Tibial artery (tissue), 4 donors: ENCODE measurements around the gene VSIG10.
"Not testable (repeated sequence)": the region's sequence is repeated elsewhere in the genome, so short reads cannot be mapped to it uniquely, and the experiment has no call there.

Experiments used
- DNase-seq, 2 donors: peaks; one replicate each; pipeline ENCODE4 v3.0.0-alpha.2; 2019
- H3K27ac ChIP-seq, 2 donors: fragments of 200-600 bp; sonication (generic) in 1 of 2; 1 replicate in 1 of 2; 2 replicates in 1 of 2; pipeline ENCODE4 v1.5.1; 2018 to 2019; ENCODE audit warnings: mild to moderate bottlenecking in 1 of 2
- H3K27me3 ChIP-seq, 2 donors: fragments of 200-600 bp; sonication (generic) in 1 of 2; one replicate each; pipeline versions ENCODE4 v1.5.1 to v1.6.0; 2016 to 2019
- H3K36me3 ChIP-seq, 3 donors: fragments of 200-600 bp; sonication (generic) in 2 of 3; one replicate each; pipeline ENCODE4 v1.5.1; 2016 to 2019; ENCODE audit warnings: mild to moderate bottlenecking in 2 of 3
- H3K4me1 ChIP-seq, 4 donors: fragments of 200-600 bp; sonication (generic) in 2 of 4; 1 replicate in 3 of 4; 2 replicates in 1 of 4; pipeline ENCODE4 v1.5.1; 2016 to 2019
- H3K4me3 ChIP-seq, 2 donors: fragments of 200-600 bp; sonication (generic) in 1 of 2; 1 replicate in 1 of 2; 2 replicates in 1 of 2; pipeline ENCODE4 v1.5.1; 2018 to 2019; ENCODE audit warnings: mild to moderate bottlenecking in 2 of 2
- H3K9me3 ChIP-seq, 3 donors: fragments of 200-600 bp; sonication (generic) in 1 of 3; one replicate each; pipeline ENCODE4 v1.5.1; 2016 to 2019
- intact Hi-C: fragments of 100-400 bp; cut with DNase I; formaldehyde crosslinking; loops from one replicate; pipeline ENCODE4 v1.15.0; 2023; ENCODE audit warnings: low total_unique reads
- TF ChIP-seq, protein P1 (sequence below), 2 experiments: fragments of 200-600 bp in 1 of 2; fragments of 450-650 bp in 1 of 2; IDR thresholded peaks; one replicate each; pipeline ENCODE4 v1.5.1; 2017 to 2019; ENCODE audit warnings: antibody characterized with exemption in 2 of 2, mild to moderate bottlenecking in 1 of 2, moderate library complexity in 1 of 2

The VSIG10 gene

DNA sequence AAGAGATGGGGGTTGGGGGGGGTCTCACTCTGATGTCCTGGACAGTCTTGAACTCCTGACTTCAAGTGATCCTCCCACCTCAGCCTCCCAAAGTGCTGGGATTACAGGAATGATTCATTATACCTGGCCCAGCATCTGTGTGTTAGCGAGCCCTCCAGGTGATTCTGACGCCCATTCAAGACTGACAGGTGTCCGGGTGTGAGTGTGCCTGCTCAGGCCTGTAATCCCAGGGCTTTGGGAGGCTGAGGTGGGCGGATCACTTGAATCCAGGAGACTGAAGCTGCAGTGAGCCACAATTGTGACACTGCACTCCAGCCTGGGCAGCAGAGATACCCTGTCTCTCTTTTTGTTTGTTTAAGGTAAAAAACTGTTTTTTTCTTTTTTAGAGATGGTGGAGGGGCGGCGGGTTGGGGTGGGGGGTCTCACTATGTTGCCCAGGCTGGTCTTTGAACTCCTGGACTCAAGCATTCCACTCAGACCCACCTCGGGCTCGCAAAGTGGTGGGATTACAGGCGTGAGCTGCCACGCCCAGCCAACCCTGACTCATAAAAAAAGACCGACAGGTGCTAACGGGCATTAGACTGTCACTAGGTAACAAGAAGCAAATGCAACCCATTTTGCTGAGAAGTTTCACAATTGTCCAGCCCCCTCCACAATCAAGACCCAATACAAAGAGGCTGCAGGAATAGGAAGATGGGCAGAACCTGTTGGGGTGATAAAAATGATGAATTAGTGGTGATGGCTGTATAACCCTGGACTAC, 4.7 kb downstream of the VSIG10 start:
- no peaks in the 10 kb centered on the region for H3K9me3 ChIP-seq
- H3K27me3 ChIP-seq = no peaks in the 10 kb centered on the region
- no peak for DNase-seq
- no peaks in the 10 kb centered on the region for H3K36me3 ChIP-seq
- no peak overlapping the region for H3K4me3 ChIP-seq
- TF ChIP-seq, protein P1, sequence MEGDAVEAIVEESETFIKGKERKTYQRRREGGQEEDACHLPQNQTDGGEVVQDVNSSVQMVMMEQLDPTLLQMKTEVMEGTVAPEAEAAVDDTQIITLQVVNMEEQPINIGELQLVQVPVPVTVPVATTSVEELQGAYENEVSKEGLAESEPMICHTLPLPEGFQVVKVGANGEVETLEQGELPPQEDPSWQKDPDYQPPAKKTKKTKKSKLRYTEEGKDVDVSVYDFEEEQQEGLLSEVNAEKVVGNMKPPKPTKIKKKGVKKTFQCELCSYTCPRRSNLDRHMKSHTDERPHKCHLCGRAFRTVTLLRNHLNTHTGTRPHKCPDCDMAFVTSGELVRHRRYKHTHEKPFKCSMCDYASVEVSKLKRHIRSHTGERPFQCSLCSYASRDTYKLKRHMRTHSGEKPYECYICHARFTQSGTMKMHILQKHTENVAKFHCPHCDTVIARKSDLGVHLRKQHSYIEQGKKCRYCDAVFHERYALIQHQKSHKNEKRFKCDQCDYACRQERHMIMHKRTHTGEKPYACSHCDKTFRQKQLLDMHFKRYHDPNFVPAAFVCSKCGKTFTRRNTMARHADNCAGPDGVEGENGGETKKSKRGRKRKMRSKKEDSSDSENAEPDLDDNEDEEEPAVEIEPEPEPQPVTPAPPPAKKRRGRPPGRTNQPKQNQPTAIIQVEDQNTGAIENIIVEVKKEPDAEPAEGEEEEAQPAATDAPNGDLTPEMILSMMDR (IDR thresholded peaks at IDR 0.05) = no peak
- H3K27ac ChIP-seq = no peak overlapping the region
- H3K4me1 ChIP-seq = peaks cover 0 to 4% (median 0%) of the 10 kb centered on the region in 4 donors
- intact Hi-C loops = no loop called here

DNA sequence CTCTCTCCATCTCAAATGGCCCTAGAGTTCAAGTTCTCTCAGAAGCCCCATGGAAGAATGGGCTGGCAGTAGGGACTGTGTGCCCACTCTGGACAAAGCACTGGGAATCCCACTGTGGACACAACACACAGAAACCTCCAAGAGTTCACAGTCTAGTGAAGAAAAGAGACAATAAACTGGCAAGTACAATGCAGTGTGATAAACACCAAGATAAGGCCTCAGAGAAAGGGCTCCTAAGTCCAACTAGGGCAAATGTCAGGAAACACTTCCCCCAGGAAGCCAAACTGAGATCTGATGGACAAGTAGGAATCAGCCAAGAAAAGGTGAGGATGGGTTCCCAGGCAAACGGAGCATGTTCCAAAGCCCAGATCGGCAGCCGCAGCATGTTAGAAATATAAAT, 5.4 kb downstream of the VSIG10 start:
- Histone ChIP-seq H3K36me3 (no peaks in the 10 kb centered on the region), H3K27me3 (no peaks in the 10 kb centered on the region), H3K4me3 (no peak overlapping the region), H3K4me1 (peaks cover 0 to 4% (median 0%) of the 10 kb centered on the region in 4 donors), H3K27ac (no peak overlapping the region), H3K9me3 (no peaks in the 10 kb centered on the region)
- TF ChIP-seq, protein P1 (IDR thresholded peaks at IDR 0.05) = no peak
- intact Hi-C loops = no loop called here
- DNase-seq = no peak

DNA sequence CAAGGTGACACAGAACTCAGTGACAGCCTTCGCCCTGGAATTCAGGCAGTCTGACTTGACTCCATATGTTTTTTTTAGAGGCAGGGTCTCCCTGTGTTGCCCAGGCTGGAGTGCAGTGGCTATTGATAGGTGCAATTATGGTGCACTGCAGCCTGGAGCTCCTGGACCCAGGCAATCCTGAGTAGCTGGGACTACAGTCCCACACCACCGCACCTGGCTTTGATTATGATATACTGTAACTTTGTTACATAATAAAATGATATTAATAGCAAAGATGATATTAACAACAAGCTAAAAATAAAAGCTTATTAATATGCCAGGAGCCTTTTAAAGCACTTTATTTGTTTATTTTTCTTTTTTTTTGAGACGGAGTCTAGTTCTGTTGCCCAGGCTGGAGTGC, 9.8 kb downstream of the VSIG10 start:
- no peaks in the 10 kb centered on the region for H3K4me1 ChIP-seq
- TF ChIP-seq, protein P1 (IDR thresholded peaks at IDR 0.05) = no peak
- no peaks in the 10 kb centered on the region for H3K9me3 ChIP-seq
- no peaks in the 10 kb centered on the region for H3K27me3 ChIP-seq
- H3K36me3 ChIP-seq = peaks cover 0 to 16% (median 0%) of the 10 kb centered on the region in 3 donors
- intact Hi-C loops = no loop called here
- no peak overlapping the region for H3K4me3 ChIP-seq
- no peak for DNase-seq
- no peak overlapping the region for H3K27ac ChIP-seq

DNA sequence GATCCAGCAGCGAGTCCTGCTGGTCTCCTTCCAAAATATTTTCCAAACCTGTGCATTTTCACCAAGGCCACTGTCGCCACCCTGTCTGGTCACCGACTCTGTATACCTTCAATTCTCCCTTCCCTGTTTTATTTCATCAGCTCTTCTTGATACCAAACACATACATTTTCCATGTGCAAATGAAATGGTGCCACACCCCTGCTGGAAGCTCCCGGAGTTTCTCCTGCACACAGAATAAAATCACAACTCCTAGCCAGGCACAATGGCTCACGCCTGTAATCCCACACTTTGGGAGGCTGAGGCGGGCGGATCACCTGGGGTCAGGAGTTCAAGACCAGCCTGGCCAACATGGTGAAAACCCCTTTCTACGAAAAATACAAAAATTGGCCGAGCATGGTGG, 14.0 kb downstream of the VSIG10 start:
- TF ChIP-seq, protein P1 (IDR thresholded peaks at IDR 0.05) = no peak
- no peaks in the 10 kb centered on the region for H3K9me3 ChIP-seq
- no peak overlapping the region for H3K4me3 ChIP-seq
- intact Hi-C loops = no loop called here
- H3K27ac ChIP-seq = no peak overlapping the region
- H3K4me1 ChIP-seq = no peaks in the 10 kb centered on the region
- H3K27me3 ChIP-seq = no peaks in the 10 kb centered on the region
- no peak for DNase-seq
- peaks cover 0 to 16% (median 0%) of the 10 kb centered on the region in 3 donors for H3K36me3 ChIP-seq

DNA sequence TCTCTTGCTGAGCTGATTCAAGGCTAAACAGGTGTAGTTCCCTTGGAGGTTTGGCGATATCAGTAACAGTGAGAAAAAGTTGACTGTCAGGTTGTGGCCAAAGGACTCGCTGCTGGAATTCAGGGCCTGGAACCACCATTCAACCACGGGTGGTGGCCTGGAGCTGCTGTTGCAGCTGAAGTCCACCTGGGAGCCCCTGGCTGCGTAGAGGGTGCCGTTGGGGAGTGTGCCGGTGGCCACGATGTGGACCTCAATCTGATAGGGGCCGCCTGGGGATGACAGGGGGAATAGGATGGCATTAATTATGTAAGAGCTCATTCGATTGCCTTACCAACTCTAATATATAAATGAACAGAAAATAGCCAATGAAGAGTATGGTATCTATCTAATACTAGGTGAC, 21.6 kb downstream of the VSIG10 start:
- intact Hi-C loops = no loop called here
- Histone ChIP-seq H3K4me1 (no peaks in the 10 kb centered on the region), H3K4me3 (no peak overlapping the region), H3K27me3 (no peaks in the 10 kb centered on the region), H3K36me3 (peaks cover 0 to 45% (median 25%) of the 10 kb centered on the region in 3 donors), H3K9me3 (no peaks in the 10 kb centered on the region), H3K27ac (no peak overlapping the region)
- no peak for DNase-seq
- TF ChIP-seq, protein P1 (IDR thresholded peaks at IDR 0.05) = no peak

DNA sequence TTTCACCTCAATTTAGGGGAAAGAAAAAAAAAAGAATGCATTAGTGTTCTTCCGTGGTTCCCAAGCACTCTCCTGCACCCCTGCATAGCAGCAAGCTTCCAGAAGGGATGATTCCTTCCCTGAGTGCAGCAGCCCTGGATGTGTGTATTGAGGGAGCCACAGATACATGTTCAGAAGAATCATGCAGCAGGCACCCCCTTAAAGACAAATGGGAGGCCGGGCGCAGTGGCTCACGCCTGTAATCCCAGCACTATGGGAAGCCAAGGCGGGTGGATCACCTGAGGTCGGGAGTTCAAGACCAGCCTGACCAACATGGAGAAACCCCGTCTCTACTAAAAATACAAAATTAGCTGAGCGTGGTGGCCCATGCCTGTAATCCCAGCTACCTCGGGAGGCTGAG, 22.3 kb downstream of the VSIG10 start:
- H3K36me3 ChIP-seq = peaks cover 0 to 45% (median 31%) of the 10 kb centered on the region in 3 donors
- H3K4me1 ChIP-seq, H3K9me3 ChIP-seq, DNase-seq, H3K27me3 ChIP-seq, H3K27ac ChIP-seq, intact Hi-C loops, H3K4me3 ChIP-seq: not testable (repeated sequence)
